CD1c-positive myeloid dendritic cell (primary cell): ENCODE data around the gene TMEM186.

Source experiments
- DNase-seq: peaks from one replicate; pipeline ENCODE4 v3.0.0-alpha.2; 2016; ENCODE audit errors: extremely low spot score

TMEM186 gene

GRCh38 chr16:8774208-8774607 is 23.2 kb downstream of the TMEM186 start:
- no peak for DNase-seq

GRCh38 chr16:8773537-8773936 is 23.9 kb downstream of the TMEM186 start:
- no peak for DNase-seq

- no peak for DNase-seq
Observed at GRCh38 chr16:8768692-8769091, 28.7 kb downstream of the TMEM186 start.

GRCh38 chr16:8768283-8768682 is 29.2 kb downstream of the TMEM186 start:
- no peak for DNase-seq

- DNase-seq, result no peak
Observed at GRCh38 chr16:8767176-8767575, 30.3 kb downstream of the TMEM186 start.

GRCh38 chr16:8764525-8765250 is 32.8 kb downstream of the TMEM186 start:
- no peak for DNase-seq

GRCh38 chr16:8763899-8764298 is 33.5 kb downstream of the TMEM186 start:
- DNase-seq, result no peak

- no peak for DNase-seq
Observed at GRCh38 chr16:8763083-8763482, 34.4 kb downstream of the TMEM186 start.

- DNase-seq, result no peak
Observed at GRCh38 chr16:8762254-8762653, 35.2 kb downstream of the TMEM186 start.

GRCh38 chr16:8761078-8761477 is 36.4 kb downstream of the TMEM186 start:
- no peak for DNase-seq

- no peak for DNase-seq
Observed at GRCh38 chr16:8760021-8760420, 37.4 kb downstream of the TMEM186 start.

- DNase-seq, result no peak
Observed at GRCh38 chr16:8758022-8758421, 39.4 kb downstream of the TMEM186 start.

GRCh38 chr16:8756755-8757154 is 40.7 kb downstream of the TMEM186 start:
- no peak for DNase-seq

- no peak for DNase-seq
Observed at GRCh38 chr16:8753416-8754054, 43.9 kb downstream of the TMEM186 start.

- DNase-seq, result no peak
Observed at GRCh38 chr16:8752706-8753105, 44.7 kb downstream of the TMEM186 start.

GRCh38 chr16:8751481-8752311 is 45.7 kb downstream of the TMEM186 start:
- no peak for DNase-seq

GRCh38 chr16:8748944-8749343 is 48.5 kb downstream of the TMEM186 start:
- peak; percentile 31 for DNase-seq
